Measurements from ENCODE around the gene ZNF593. TPM values are rescaled to one million over a fixed set of nuclear protein-coding genes. Genes with fewer than 3 reads are reported as not detected.

The ZNF593 gene
- total RNA-seq, 1 donor from 2014 or later, result 35.9 TPM

GRCh38 chr1:26142159-26142558 is 27.5 kb upstream of the ZNF593 start:
- DNase-seq, result no peak
- Mint-ChIP-seq H3K36me3 (ENCODE audit: unreplicated experiment) (no peaks in the 10 kb centered on the region), H3K27ac (ENCODE audit: unreplicated experiment) (no peak overlapping the region), H3K4me3 (ENCODE audit: unreplicated experiment) (no peak overlapping the region), H3K27me3 (ENCODE audit: unreplicated experiment) (peaks cover 6% of the 10 kb centered on the region), H3K4me1 (ENCODE audit: low read depth, unreplicated experiment) (no peaks in the 10 kb centered on the region), H3K9me3 (ENCODE audit: unreplicated experiment) (no peaks in the 10 kb centered on the region)
- TF ChIP-seq CTCF (IDR thresholded peaks at IDR 0.05; ENCODE audit: partially characterized antibody, unreplicated experiment), result peak; percentile 37

- Mint-ChIP-seq H3K27ac (ENCODE audit: unreplicated experiment) (no peak overlapping the region), H3K27me3 (ENCODE audit: unreplicated experiment) (no peaks in the 10 kb centered on the region), H3K4me3 (ENCODE audit: unreplicated experiment) (no peak overlapping the region), H3K4me1 (ENCODE audit: low read depth, unreplicated experiment) (no peaks in the 10 kb centered on the region), H3K36me3 (ENCODE audit: unreplicated experiment) (no peaks in the 10 kb centered on the region), H3K9me3 (ENCODE audit: unreplicated experiment) (no peaks in the 10 kb centered on the region)
- peak; percentile 81 for DNase-seq
- peak; percentile 80 for TF ChIP-seq CTCF (IDR thresholded peaks at IDR 0.05; ENCODE audit: partially characterized antibody, unreplicated experiment)
Observed at GRCh38 chr1:26145041-26145959, 24.4 kb upstream of the ZNF593 start.

- Mint-ChIP-seq H3K27ac (ENCODE audit: unreplicated experiment) (no peak overlapping the region), H3K4me3 (ENCODE audit: unreplicated experiment) (no peak overlapping the region), H3K4me1 (ENCODE audit: low read depth, unreplicated experiment) (no peaks in the 10 kb centered on the region), H3K27me3 (ENCODE audit: unreplicated experiment) (no peaks in the 10 kb centered on the region), H3K36me3 (ENCODE audit: unreplicated experiment) (no peaks in the 10 kb centered on the region), H3K9me3 (ENCODE audit: unreplicated experiment) (no peaks in the 10 kb centered on the region)
- TF ChIP-seq CTCF (IDR thresholded peaks at IDR 0.05; ENCODE audit: partially characterized antibody, unreplicated experiment), result no peak
- no peak for DNase-seq
Observed at GRCh38 chr1:26145960-26146294, 23.8 kb upstream of the ZNF593 start.

- H3K36me3 Mint-ChIP-seq (ENCODE audit: unreplicated experiment), result no peaks in the 10 kb centered on the region
- no peaks in the 10 kb centered on the region for H3K9me3 Mint-ChIP-seq (ENCODE audit: unreplicated experiment)
- H3K4me3 Mint-ChIP-seq (ENCODE audit: unreplicated experiment), result no peak overlapping the region
- H3K4me1 Mint-ChIP-seq (ENCODE audit: low read depth, unreplicated experiment), result peaks cover 10% of the 10 kb centered on the region
- H3K27me3 Mint-ChIP-seq (ENCODE audit: unreplicated experiment), result no peaks in the 10 kb centered on the region
- no peak for DNase-seq
- no peak overlapping the region for H3K27ac Mint-ChIP-seq (ENCODE audit: unreplicated experiment)
- TF ChIP-seq CTCF (IDR thresholded peaks at IDR 0.05; ENCODE audit: partially characterized antibody, unreplicated experiment), result no peak
Observed at GRCh38 chr1:26148887-26149286, 20.8 kb upstream of the ZNF593 start.

- Mint-ChIP-seq H3K36me3 (ENCODE audit: unreplicated experiment) (no peaks in the 10 kb centered on the region), H3K4me3 (ENCODE audit: unreplicated experiment) (no peak overlapping the region), H3K27me3 (ENCODE audit: unreplicated experiment) (peaks cover 5% of the 10 kb centered on the region), H3K27ac (ENCODE audit: unreplicated experiment) (no peak overlapping the region), H3K4me1 (ENCODE audit: low read depth, unreplicated experiment) (peaks cover 18% of the 10 kb centered on the region), H3K9me3 (ENCODE audit: unreplicated experiment) (no peaks in the 10 kb centered on the region)
- no peak for TF ChIP-seq CTCF (IDR thresholded peaks at IDR 0.05; ENCODE audit: partially characterized antibody, unreplicated experiment)
- DNase-seq, result no peak
Observed at GRCh38 chr1:26153966-26154532, 15.7 kb upstream of the ZNF593 start.
